A549 (cell line): Measurements from ENCODE around the gene GALNT15.

Experiments
- CBX8 ChIP-seq: fragments of 200-600 bp; sonication (generic); IDR thresholded peaks from 2 replicates; pipeline ENCODE4 v1.6.1; 2016
- CEBPB ChIP-seq, 2 experiments: fragments of >200 bp in 1 of 2; sonication (Bioruptor Twin) in 1 of 2; formaldehyde crosslinking in 1 of 2; IDR thresholded peaks; 2 replicates each; pipeline ENCODE4 v1.6.1; 2012 to 2016
- CTCF ChIP-seq: fragments of >200 bp; sonication (Bioruptor Twin); formaldehyde crosslinking; IDR thresholded peaks from 3 replicates; pipeline ENCODE4 v1.5.1; 2016
- MAX ChIP-seq: IDR thresholded peaks from 2 replicates; pipeline ENCODE4 v1.6.1; 2012
- PBX3 ChIP-seq: IDR thresholded peaks from 2 replicates; pipeline ENCODE4 v1.6.1; 2012
- RCOR1 ChIP-seq: fragments of 150-350 bp; IDR thresholded peaks from 2 replicates; pipeline ENCODE4 v1.6.1; 2014; ENCODE audit warnings: antibody characterized with exemption, low read length, low read depth
- SMC3 ChIP-seq: fragments of >200 bp; sonication (Bioruptor Twin); formaldehyde crosslinking; IDR thresholded peaks from 3 replicates; pipeline ENCODE4 v1.6.1; 2018; ENCODE audit warnings: inconsistent platforms
- TP53 ChIP-seq: fragments of 250-450 bp; sonication (Bioruptor Pico); IDR thresholded peaks from 2 replicates; pipeline ENCODE4 v1.5.0; 2021; ENCODE audit warnings: mild to moderate bottlenecking, moderate library complexity

GRCh38 chr3:16221990-16222389 lies 47.5 kb downstream of the GALNT15 start:
- no peak for TF ChIP-seq CTCF
- no peak for TF ChIP-seq CEBPB (IDR thresholded peaks at IDR 0.05)
- no peak for TF ChIP-seq SMC3
- no peak for TF ChIP-seq RCOR1
- no peak for TF ChIP-seq PBX3
- no peak for TF ChIP-seq MAX
- no peak for TF ChIP-seq CBX8
- no peak for TF ChIP-seq TP53 (CRISPR knock-in tag)
